Ovary (tissue), 9 donors: Measurements from ENCODE around the gene IL27RA. TPM values are rescaled to one million over a fixed set of nuclear protein-coding genes. Genes with fewer than 3 reads are reported as not detected.
A peak's percentile ranks its signal among the peaks of the same experiment; 100 is the strongest.

Experiments
- DNase-seq, 5 donors: peaks; one replicate each; pipeline ENCODE4 v3.0.0-alpha.2; 2019 to 2020
- H3K27ac ChIP-seq, 2 donors: fragments of 200-600 bp; one replicate each; pipeline versions ENCODE4 v1.5.1 to v1.8.0; 2019 to 2022
- H3K27me3 ChIP-seq: fragments of 200-600 bp; one replicate; pipeline ENCODE4 v1.8.0; 2022
- H3K36me3 ChIP-seq: fragments of 200-600 bp; sonication (generic); one replicate; pipeline ENCODE4 v1.5.1; 2019
- H3K4me1 ChIP-seq: one replicate; pipeline ENCODE4 v1.8.1; 2013; ENCODE audit warnings: mild to moderate bottlenecking, moderate library complexity; ENCODE audit not compliant: insufficient read depth
- H3K4me3 ChIP-seq: fragments of 200-600 bp; sonication (generic); one replicate; pipeline ENCODE4 v1.5.1; 2017
- H3K9me3 ChIP-seq, 2 donors: fragments of 200-600 bp in 1 of 2; sonication (generic) in 1 of 2; one replicate each; pipeline versions ENCODE4 v1.5.1 to v1.8.1; 2013 to 2019; ENCODE audit warnings: mild to moderate bottlenecking in 1 of 2, moderate library complexity in 1 of 2
- CTCF ChIP-seq, 3 donors: fragments of 450-650 bp in 2 of 3; fragments of 200-600 bp in 1 of 3; IDR thresholded peaks; one replicate each; pipeline versions ENCODE4 v1.5.1 to v1.8.0; 2016 to 2022; ENCODE audit warnings: antibody characterized with exemption in 3 of 3, mild to moderate bottlenecking in 1 of 3
- EP300 ChIP-seq: sonication (generic); formaldehyde crosslinking; IDR thresholded peaks from one replicate; pipeline ENCODE4 v1.6.1; 2017; ENCODE audit warnings: antibody characterized with exemption
- POLR2A ChIP-seq: fragments of 450-650 bp; IDR thresholded peaks from one replicate; pipeline ENCODE4 v1.6.1; 2017; ENCODE audit warnings: antibody characterized with exemption, mild to moderate bottlenecking, moderate library complexity
- WGBS, 3 donors: extraction: QIAGEN DNeasy Blood & Tissue Kit in 1 of 3; methylation state at CpG; one replicate each; pipeline versions ENCODE4 v1.1.5 to v1.1.7; 2013 to 2017; 5-methylcytosine and 5-hydroxymethylcytosine counted together
- intact Hi-C, 4 donors: fragments of 100-400 bp; cut with DNase I; formaldehyde crosslinking; loops; one replicate each; pipeline versions ENCODE4 v1.11.0 to v1.15.1; 2022 to 2023
- polyA plus RNA-seq, 2 donors: library from polyadenylated mRNA; stranded (reverse); fragments of 200-250 nt in 1 of 2; fragments of 350-450 nt in 1 of 2; fragmentation: Illumina TruSeq in 1 of 2; extraction: RNeasy Lipid Tissue Mini Kit (QIAGEN cat#74804) in 1 of 2; gene quantifications; one replicate each; pipeline ENCODE4 v1.2.3, GENCODE V29; 2013 to 2014
- total RNA-seq, 7 donors: library from RNA; depleted of rRNA in 2 of 7; stranded (reverse); fragments of >200 nt in 2 of 7; fragmentation: NEBNext Ultra II Directional in 3 of 7; extraction: Animal tissue kit (Norgen Biotek cat#: 25700) in 3 of 7; gene quantifications; one replicate each; pipeline versions ENCODE4 v1.1.0 to v1.2.4, GENCODE V29; 2016 to 2023
- donor health status: DM: no; HTN: no; CAD: no; lungs with moderate emphysema.
- donor health status: DM: no; HTN: no; CAD: no.
- donor health status: Bipolar disorder and iron deficiency.
- donor health status: DM: yes; HTN: yes; CAD: no.
- donor health status: DM: no; HTN: no; CAD: no.
- donor health status: DM: yes; HTN: yes; CAD: no.

IL27RA gene
- total and polyA plus RNA-seq, 9 donors, result 0.48 to 4.3 (median 2.1) TPM

DNA sequence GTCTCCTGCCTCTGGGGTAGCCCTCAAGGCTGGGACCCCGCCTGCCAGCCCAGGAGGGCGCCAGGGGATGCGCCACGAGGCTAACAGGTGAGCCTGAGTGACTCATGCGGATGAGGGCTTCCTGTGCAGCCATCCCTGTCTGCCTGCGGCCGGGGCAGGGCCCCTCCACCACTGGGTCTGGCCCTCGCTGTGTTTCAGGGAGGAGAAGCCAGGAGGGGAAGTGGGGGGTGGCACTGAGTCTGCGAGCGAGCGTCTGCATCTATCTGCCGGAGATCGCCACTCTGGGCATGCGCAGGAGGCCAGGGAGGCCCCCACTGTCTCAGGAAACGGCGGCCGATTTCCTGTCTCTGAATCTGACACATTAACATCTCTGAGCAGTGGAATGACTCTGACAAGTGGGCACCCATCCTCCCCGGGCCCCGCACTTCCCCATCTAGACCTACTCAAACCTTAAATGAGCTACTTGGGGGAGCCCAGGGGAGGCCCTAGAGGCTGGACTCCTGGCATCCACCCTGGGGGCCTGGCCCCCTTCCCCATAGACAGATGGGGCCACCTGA, 45.1 kb upstream of the IL27RA start:
- Histone ChIP-seq H3K27ac (no peak overlapping the region), H3K4me1 (no peaks in the 10 kb centered on the region), H3K4me3 (no peak overlapping the region), H3K9me3 (no peaks in the 10 kb centered on the region), H3K27me3 (no peaks in the 10 kb centered on the region), H3K36me3 (no peaks in the 10 kb centered on the region)
- TF ChIP-seq POLR2A (no peak), CTCF (IDR thresholded peaks at IDR 0.05) (no peak), EP300 (no peak)
- intact Hi-C loops, result no loop called here
- 58 to 74% (median 62%) methylated on average over 19 of the region's 19 CpGs for WGBS, 3 donors
- peak in 4 of 5 donors; percentile 34 to 64 (median 53) for DNase-seq

DNA sequence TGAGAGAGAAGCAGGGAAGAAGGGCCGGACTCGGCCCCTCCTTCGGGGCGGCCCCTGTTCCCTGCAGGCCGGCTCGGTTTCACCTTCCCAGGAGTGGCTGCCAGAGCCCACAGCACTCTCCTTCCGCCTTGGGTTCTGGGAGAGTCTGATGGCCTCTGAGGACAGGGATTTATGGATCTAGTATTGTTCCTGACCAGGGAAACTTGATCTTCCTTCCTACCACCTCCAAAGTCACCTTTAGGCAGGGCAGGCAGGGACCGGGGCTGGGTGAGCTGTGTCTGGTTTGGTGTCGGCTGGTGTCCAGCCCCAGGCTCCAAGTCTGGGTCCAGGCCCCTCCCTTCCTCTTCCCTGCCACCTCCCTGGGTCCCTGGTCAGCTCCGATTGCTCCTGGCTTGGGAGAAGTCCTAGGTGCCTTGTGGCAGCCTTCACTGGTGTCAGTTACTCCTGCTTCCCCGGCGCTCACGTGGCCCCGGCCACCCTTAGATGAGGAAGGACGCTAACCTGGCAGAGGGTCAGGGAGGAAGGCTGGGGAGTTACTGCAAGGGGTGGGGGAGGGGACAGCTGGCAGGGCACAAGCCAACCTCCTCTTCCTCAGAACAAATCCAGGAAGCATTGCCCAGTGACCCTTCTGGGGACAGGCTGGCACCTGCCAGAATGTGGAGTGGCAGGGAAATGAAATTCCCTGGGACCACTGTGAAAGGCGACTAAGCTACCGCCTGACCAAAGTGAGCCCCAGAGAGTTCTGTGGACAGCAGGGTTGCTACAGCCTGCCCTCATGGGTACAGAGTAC, 44.3 kb upstream of the IL27RA start:
- 79 to 81% (median 80%) methylated on average over 17 of the region's 17 CpGs for WGBS, 3 donors
- DNase-seq, result no peak
- Histone ChIP-seq H3K27me3 (no peaks in the 10 kb centered on the region), H3K4me1 (no peaks in the 10 kb centered on the region), H3K4me3 (no peak overlapping the region), H3K36me3 (no peaks in the 10 kb centered on the region), H3K27ac (no peak overlapping the region), H3K9me3 (no peaks in the 10 kb centered on the region)
- intact Hi-C loops, result no loop called here
- TF ChIP-seq POLR2A, result no peak
- no peak for TF ChIP-seq CTCF (IDR thresholded peaks at IDR 0.05)
- no peak for TF ChIP-seq EP300

DNA sequence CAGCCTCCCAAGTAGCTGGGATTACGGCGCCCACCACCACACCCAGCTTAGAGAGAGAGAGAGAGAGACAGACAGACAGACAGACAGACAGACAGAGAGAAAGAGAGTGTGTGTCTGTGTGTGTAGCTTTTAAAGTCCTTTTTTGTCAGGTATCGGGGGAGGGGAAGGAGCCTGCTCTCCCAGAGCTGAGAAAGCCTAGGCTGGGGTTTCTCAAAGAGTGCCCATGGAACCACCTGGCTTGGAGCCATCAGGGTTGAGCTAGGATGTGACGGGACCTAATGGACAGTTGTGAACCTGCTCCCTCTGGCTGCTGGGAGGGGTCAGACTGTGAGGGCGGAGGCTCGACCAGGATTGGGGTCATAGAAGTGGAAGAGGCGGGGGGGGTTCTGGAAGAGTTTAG, 42.1 kb upstream of the IL27RA start:
- Histone ChIP-seq H3K4me3 (no peak overlapping the region), H3K4me1 (no peaks in the 10 kb centered on the region), H3K36me3 (no peaks in the 10 kb centered on the region), H3K27ac (no peak overlapping the region), H3K9me3 (no peaks in the 10 kb centered on the region), H3K27me3 (no peaks in the 10 kb centered on the region)
- no peak for TF ChIP-seq CTCF (IDR thresholded peaks at IDR 0.05)
- no peak for TF ChIP-seq EP300
- no peak for TF ChIP-seq POLR2A
- WGBS, 3 donors, result 85 to 88% (median 88%) methylated on average over 7 of the region's 7 CpGs
- DNase-seq, result no peak
- intact Hi-C loops, result no loop called here

DNA sequence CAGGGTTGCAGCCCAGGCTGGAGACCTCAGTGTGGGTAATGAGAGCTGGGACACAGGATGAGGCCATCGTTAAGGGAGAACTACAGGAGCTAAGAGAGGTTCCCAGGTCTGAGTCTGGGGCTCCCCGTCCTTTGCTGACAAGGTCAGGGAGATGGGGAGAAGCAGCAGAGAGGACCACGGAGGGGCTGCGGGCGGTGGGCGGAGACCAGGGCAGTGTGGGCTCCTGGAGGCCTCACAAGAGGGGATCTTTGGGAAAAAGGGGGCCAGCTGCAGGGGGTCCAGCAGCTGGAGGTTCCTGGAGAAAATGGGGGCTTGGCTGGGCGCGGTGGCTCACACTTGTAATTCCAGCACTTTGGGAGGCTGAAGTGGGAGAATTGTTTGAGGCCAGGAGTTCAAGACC, 41.5 kb upstream of the IL27RA start:
- Histone ChIP-seq H3K4me1 (no peaks in the 10 kb centered on the region), H3K4me3 (no peak overlapping the region), H3K27ac (no peak overlapping the region), H3K36me3 (no peaks in the 10 kb centered on the region), H3K9me3 (no peaks in the 10 kb centered on the region), H3K27me3 (no peaks in the 10 kb centered on the region)
- WGBS, 3 donors, result 86 to 87% (median 87%) methylated on average over 8 of the region's 8 CpGs
- TF ChIP-seq CTCF (IDR thresholded peaks at IDR 0.05), result no peak
- no peak for TF ChIP-seq EP300
- no peak for TF ChIP-seq POLR2A
- no peak for DNase-seq
- intact Hi-C loops, result no loop called here
